Measurements from ENCODE around the gene SBF1.

Gene SBF1

GRCh38 chr22:50505776-50506610 lies 31.2 kb upstream of the SBF1 start:
- DNase-seq, result no peak

- no peak for DNase-seq
These were observed 30.5 kb upstream of the SBF1 start for GRCh38 chr22:50505276-50505775.

GRCh38 chr22:50504369-50505211 lies 29.8 kb upstream of the SBF1 start:
- no peak for DNase-seq

- no peak for DNase-seq
These were observed 28.8 kb upstream of the SBF1 start for GRCh38 chr22:50503475-50504145.

- no peak for DNase-seq
These were observed 28.0 kb upstream of the SBF1 start for GRCh38 chr22:50502628-50503474.

- DNase-seq, result no peak
These were observed 27.3 kb upstream of the SBF1 start for GRCh38 chr22:50502096-50502495.

GRCh38 chr22:50500452-50500851 lies 25.6 kb upstream of the SBF1 start:
- no peak for DNase-seq

- no peak for DNase-seq
These were observed 23.6 kb upstream of the SBF1 start for GRCh38 chr22:50498322-50498890.

- DNase-seq, result no peak
These were observed 22.3 kb upstream of the SBF1 start for GRCh38 chr22:50497093-50497492.

GRCh38 chr22:50490531-50491308 lies 15.9 kb upstream of the SBF1 start:
- no peak for DNase-seq

- no peak for DNase-seq
These were observed 14.8 kb upstream of the SBF1 start for GRCh38 chr22:50489363-50490243.

- no peak for DNase-seq
These were observed 14.1 kb upstream of the SBF1 start for GRCh38 chr22:50488886-50489285.

- DNase-seq, result no peak
These were observed 13.3 kb upstream of the SBF1 start for GRCh38 chr22:50488006-50488677.

- no peak for DNase-seq
These were observed 12.6 kb upstream of the SBF1 start for GRCh38 chr22:50487290-50488005.

- DNase-seq, result no peak
These were observed 11.9 kb upstream of the SBF1 start, which contains the start of gene MIOX for GRCh38 chr22:50486561-50487289. TSS of gene MIOX (plus strand) at chr22:50486859. CDS start at chr22:50486898, 39 bp downstream.

GRCh38 chr22:50485221-50486131 lies 10.6 kb upstream of the SBF1 start:
- no peak for DNase-seq
